HepG2 (cell line): ENCODE data around the gene TMC4. TPM values are rescaled to one million over a fixed set of nuclear protein-coding genes. Genes with fewer than 3 reads are reported as not detected.

ENCODE experiments used
- ATAC-seq: fragments of 200-7000 bp; cut with Tn5 transposase; 3 replicates; pipeline ENCODE4 v1.9.1; 2020; ENCODE audit warnings: mild to moderate bottlenecking, moderate library complexity
- BruUV-seq: library from RNA; stranded (reverse); fragments of 400-500 nt; replicated peaks from 2 replicates; lab custom pipeline; 2021; lab: Mats Ljungman, UMichigan
- CTCF ChIA-PET: fragments of 300-600 bp; formaldehyde crosslinking; extraction: SDS; loops from one replicate; lab custom pipeline; 2021; ENCODE audit warnings: low total read pairs, inconsistent platforms, low intra/inter-chr PET ratio; lab: Yijun Ruan, JAX
- POLR2A ChIA-PET: fragments of 350-600 bp; sonication (Branson Sonifier 250); formaldehyde crosslinking; loops from one replicate; lab custom pipeline; 2020; ENCODE audit warnings: antibody characterized with exemption, inconsistent platforms; lab: Yijun Ruan, JAX
- DNase-seq: peaks from one replicate; pipeline ENCODE4 v3.0.0-alpha.2; 2015; ENCODE audit warnings: low spot score
- FAIRE-seq: peaks from 3 replicates; lab custom pipeline; 2011; peaks lifted over from hg19 to GRCh38; lab: Jason Lieb, UNC
- H2AFZ ChIP-seq: one replicate; pipeline ENCODE4 v1.6.1; 2011; ENCODE audit warnings: low read length, inconsistent platforms
- H3K27ac ChIP-seq: fragments of 300-600 bp; 3 replicates; pipeline ENCODE4 v1.8.0; 2011; ENCODE audit warnings: mixed run types, mild to moderate bottlenecking, mixed read lengths, low read length, inconsistent platforms; ENCODE audit not compliant: insufficient read depth; ENCODE audit errors: extremely low read length
- H3K27me3 ChIP-seq, 2 experiments: fragments of 200-600 bp in 1 of 2; 2 replicates in 1 of 2; 3 replicates in 1 of 2; pipeline versions ENCODE4 v1.6.0 to v1.8.0; 2011; ENCODE audit warnings: low read length in 2 of 2, mild to moderate bottlenecking in 2 of 2, moderate library complexity in 2 of 2, inconsistent platforms in 1 of 2; ENCODE audit not compliant: insufficient read depth in 2 of 2, control insufficient read depth in 1 of 2
- H3K36me3 ChIP-seq, 2 experiments: fragments of 200-600 bp in 1 of 2; replicated peaks in 1 of 2; 2 replicates in 1 of 2; 3 replicates in 1 of 2; pipeline versions ENCODE4 v1.5.1 to v1.8.0; 2011; ENCODE audit warnings: low read length in 2 of 2, inconsistent platforms in 1 of 2; ENCODE audit not compliant: insufficient read depth in 2 of 2, control insufficient read depth in 1 of 2
- H3K4me1 ChIP-seq: 2 replicates; pipeline ENCODE4 v1.5.1; 2012; ENCODE audit warnings: low read length, inconsistent platforms; ENCODE audit not compliant: insufficient read depth
- H3K4me2 ChIP-seq: 2 replicates; pipeline ENCODE4 v1.6.0; 2011; ENCODE audit warnings: low read depth, low read length, inconsistent platforms
- H3K4me3 ChIP-seq, 3 experiments: fragments of 200-600 bp in 1 of 3; sonication (generic), shearing (Covaris generic) in 1 of 3; replicated peaks in 1 of 3; 2 replicates each; pipeline ENCODE4 v1.5.1; 2011 to 2016; ENCODE audit warnings: low read length in 3 of 3, inconsistent platforms in 2 of 3, low read depth in 2 of 3, mild to moderate bottlenecking in 2 of 3, control low read depth in 1 of 3, mixed read lengths in 1 of 3; ENCODE audit not compliant: insufficient read depth in 1 of 3
- H3K79me2 ChIP-seq: one replicate; pipeline ENCODE4 v1.6.1; 2011; ENCODE audit warnings: low read length, inconsistent platforms; ENCODE audit not compliant: insufficient read depth
- H3K9ac ChIP-seq: 2 replicates; pipeline ENCODE4 v1.6.0; 2011; ENCODE audit warnings: mild to moderate bottlenecking, low read depth, low read length, inconsistent platforms; ENCODE audit not compliant: insufficient read depth
- H3K9me3 ChIP-seq: 2 replicates; pipeline ENCODE4 v1.5.1; 2012; ENCODE audit warnings: mild to moderate bottlenecking, low read length
- H4K20me1 ChIP-seq: 2 replicates; pipeline ENCODE4 v1.6.0; 2011; ENCODE audit warnings: inconsistent platforms, mild to moderate bottlenecking, low read length, moderate library complexity; ENCODE audit not compliant: insufficient read depth
- ELF1 ChIP-seq: sonication (generic); formaldehyde crosslinking; IDR thresholded peaks from 2 replicates; pipeline ENCODE4 v1.4.0; 2020; ENCODE audit warnings: missing genetic modification reagents
- FOSL1 ChIP-seq: sonication (generic); formaldehyde crosslinking; IDR thresholded peaks from 2 replicates; pipeline ENCODE4 v1.9.0; 2021; ENCODE audit warnings: missing genetic modification reagents, borderline replicate concordance
- NR1H2 ChIP-seq: sonication (generic); formaldehyde crosslinking; IDR thresholded peaks from 2 replicates; pipeline ENCODE4 v1.8.1; 2022; ENCODE audit warnings: low read depth, missing genetic modification reagents, borderline replicate concordance
- NR3C1 ChIP-seq: sonication (generic); formaldehyde crosslinking; IDR thresholded peaks from 2 replicates; pipeline ENCODE4 v1.4.0; 2020; ENCODE audit warnings: missing genetic modification reagents
- PCBP2 ChIP-seq: fragments of 200-400 bp; formaldehyde crosslinking; optimal IDR thresholded peaks from 2 replicates; pipeline ENCODE3; 2018; ENCODE audit warnings: low read length, low read depth; ENCODE audit not compliant: poor library complexity, severe bottlenecking
- POLR2AphosphoS5 ChIP-seq: IDR thresholded peaks from 2 replicates; pipeline ENCODE4 v1.6.1; 2012; ENCODE audit warnings: low read depth, low read length
- RBFOX2 ChIP-seq: fragments of 200-400 bp; formaldehyde crosslinking; IDR thresholded peaks from 2 replicates; pipeline ENCODE4 v1.6.1; 2017; ENCODE audit warnings: low read depth, mild to moderate bottlenecking, low read length
- ZBTB38 ChIP-seq: sonication (generic); formaldehyde crosslinking; IDR thresholded peaks from 2 replicates; pipeline ENCODE4 v1.5.1; 2020; ENCODE audit warnings: mild to moderate bottlenecking, missing genetic modification reagents
- ZNF501 ChIP-seq: sonication (generic); formaldehyde crosslinking; IDR thresholded peaks from 2 replicates; pipeline ENCODE4 v1.5.1; 2020; ENCODE audit warnings: mild to moderate bottlenecking, moderate library complexity, missing genetic modification reagents
- ZNF646 ChIP-seq: sonication (generic); formaldehyde crosslinking; IDR thresholded peaks from 2 replicates; pipeline ENCODE4 v1.9.0; 2021; ENCODE audit warnings: mild to moderate bottlenecking, missing genetic modification reagents
- ZNF672 ChIP-seq: sonication (generic); formaldehyde crosslinking; IDR thresholded peaks from 2 replicates; pipeline ENCODE4 v1.8.1; 2022; ENCODE audit warnings: missing genetic modification reagents
- ZNF749 ChIP-seq: sonication (generic); formaldehyde crosslinking; IDR thresholded peaks from 2 replicates; pipeline ENCODE4 v1.8.0; 2022; ENCODE audit warnings: mild to moderate bottlenecking, missing genetic modification reagents, moderate library complexity, borderline replicate concordance
- WGBS: methylation state at CpG from one replicate; pipeline ENCODE4 v1.1.6; 2017; ENCODE audit warnings: low lambda C conversion rate; 5-methylcytosine and 5-hydroxymethylcytosine counted together
- in situ Hi-C: cut with HindIII; loops from 2 replicates; pipeline ENCODE4 v1.10.0; 2017; ENCODE audit warnings: low pct_unique_long_range_greater_than_20kb; ENCODE audit not compliant: extremely low pct_ligation_motif_present
- intact Hi-C: fragments of 100-400 bp; cut with micrococcal nuclease; formaldehyde crosslinking; loops from one replicate; pipeline ENCODE4 v1.10.0; 2022; ENCODE audit not compliant: unreplicated experiment
- polyA plus RNA-seq, 8 experiments: library from polyadenylated mRNA; depleted of rRNA in 3 of 8; stranded (reverse) in 7 of 8; unstranded in 1 of 8; fragments of >200 nt; fragmentation: Illumina TruSeq in 4 of 8; extraction: Trizol in 4 of 8; gene quantifications; 2 replicates each; pipeline versions ENCODE4 v1.2.1 to v1.2.3, GENCODE V29; 2011 to 2016; ENCODE audit warnings: low read depth in 4 of 8, missing spikeins in 1 of 8, mixed read lengths in 1 of 8; ENCODE audit not compliant: insufficient read depth in 1 of 8
- total RNA-seq, 5 experiments: library from RNA; depleted of rRNA; stranded (reverse); fragments of >200 nt; fragmentation: Illumina TruSeq; extraction: Trizol; gene quantifications; 2 replicates each; pipeline ENCODE4 v1.2.3, GENCODE V29; 2016; ENCODE audit warnings: low read depth in 1 of 5
- TF ChIP-seq, protein P1 (sequence below): sonication (generic); formaldehyde crosslinking; IDR thresholded peaks from 2 replicates; pipeline ENCODE4 v1.4.0; 2020; ENCODE audit warnings: mild to moderate bottlenecking, missing genetic modification reagents

TMC4 gene
- total and polyA plus RNA-seq, 2 of the 13 experiments (the other 11 are each of a cell fraction or from before 2014, with no cell fraction given): 0.13 to 0.24 TPM

DNA sequence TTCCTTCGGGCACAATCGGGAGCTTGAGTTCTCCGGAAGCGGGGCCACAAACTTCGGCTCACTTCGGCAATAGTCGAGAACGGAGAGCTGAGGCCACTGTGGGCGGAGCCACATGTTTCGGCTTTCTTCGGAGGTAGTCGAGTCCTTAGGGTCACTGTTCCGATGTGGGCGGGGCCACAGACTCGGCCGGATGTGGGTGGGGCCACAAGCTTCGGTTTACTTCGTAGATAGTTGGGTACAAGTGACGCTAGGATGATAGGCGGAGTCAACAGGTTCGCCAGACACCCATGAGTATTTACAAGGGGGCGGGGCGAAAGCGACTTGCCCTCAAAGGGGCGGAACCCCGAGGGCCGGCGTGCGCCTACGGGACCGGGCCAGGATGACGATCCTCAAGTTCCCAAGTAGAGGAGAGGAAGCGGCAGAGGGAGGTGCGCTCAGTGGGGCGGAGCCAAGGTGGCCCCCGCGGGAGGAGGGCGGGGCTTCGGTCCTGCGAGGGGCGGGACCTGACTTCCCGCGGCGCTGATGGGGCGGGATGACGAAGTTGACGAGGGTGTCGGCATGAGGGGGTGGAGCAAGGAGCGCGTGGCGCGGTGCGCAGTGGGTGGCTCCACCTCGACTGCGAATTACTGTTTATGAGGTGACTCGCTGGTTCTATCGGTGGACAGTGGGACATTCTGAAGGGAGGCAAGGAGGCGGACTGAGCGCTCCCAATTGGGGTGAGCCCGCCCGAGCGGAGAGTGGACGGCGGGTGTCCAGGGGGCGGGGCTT, 17.0 kb upstream of the TMC4 start:
- peaks cover 40% of the 10 kb centered on the region for H3K4me1 ChIP-seq
- intact Hi-C loops (loop anchor here (2.0 to 5.0 kb wide), 2 partner anchors 21 to 42 kb away; no protein-coding TSS in a partner anchor), in situ Hi-C loops (no loop called here)
- no peaks in the 10 kb centered on the region for H3K27me3 ChIP-seq
- H3K79me2 ChIP-seq: peaks cover 28% of the 10 kb centered on the region
- DNase-seq (peak; percentile 100), ATAC-seq (peak; percentile 66), FAIRE-seq (peak; percentile 99)
- no peak overlapping the region for H2AFZ ChIP-seq
- H3K9ac ChIP-seq: peak overlapping the region; percentile 92
- H4K20me1 ChIP-seq: no peaks in the 10 kb centered on the region
- H3K9me3 ChIP-seq: no peaks in the 10 kb centered on the region
- WGBS: 2% methylated on average over 41 of the region's 65 CpGs
- ChIA-PET POLR2A (interaction anchor here (0.6 to 4.9 kb wide), 28 partner anchors 12 to 1465 kb away, joined by 3 to 306 read pairs (median 4); partner anchors contain the start of genes CNOT3, LENG1, LENG9 and MYADM), CTCF (interaction anchor here (2.0 kb wide), 1 partner anchor 41 kb away, joined by 7 read pairs; no protein-coding TSS in a partner anchor)
- peak overlapping the region; percentile 96 for H3K27ac ChIP-seq
- H3K36me3 ChIP-seq: peaks cover 6 to 25% of the 10 kb centered on the region in 2 experiments; a peak in 4 of 5 replicates
- BruUV-seq: no TSS peak
- H3K4me2 ChIP-seq: peak overlapping the region; percentile 95
- H3K4me3 ChIP-seq: peak overlapping the region; percentile 73 to 88 (median 74)
- TF ChIP-seq ZNF749 (CRISPR knock-in tag): no peak
- peak; percentile 73; the same call in 1 of the 2 replicates for TF ChIP-seq ELF1 (CRISPR knock-in tag)
- no peak for TF ChIP-seq ZNF501 (CRISPR knock-in tag)
- no peak for TF ChIP-seq FOSL1 (CRISPR knock-in tag)
- no peak for TF ChIP-seq NR3C1 (CRISPR knock-in tag)
- peak; percentile 42; the same call in 1 of the 2 replicates for TF ChIP-seq ZBTB38 (CRISPR knock-in tag)
- TF ChIP-seq ZNF672 (CRISPR knock-in tag): no peak
- TF ChIP-seq ZNF646 (CRISPR knock-in tag): no peak
- no peak for TF ChIP-seq NR1H2
- TF ChIP-seq RBFOX2: no peak; the same call in 1 of the 2 replicates
- TF ChIP-seq PCBP2: no peak
- peak; percentile 75 for TF ChIP-seq POLR2AphosphoS5
- TF ChIP-seq, protein P1, sequence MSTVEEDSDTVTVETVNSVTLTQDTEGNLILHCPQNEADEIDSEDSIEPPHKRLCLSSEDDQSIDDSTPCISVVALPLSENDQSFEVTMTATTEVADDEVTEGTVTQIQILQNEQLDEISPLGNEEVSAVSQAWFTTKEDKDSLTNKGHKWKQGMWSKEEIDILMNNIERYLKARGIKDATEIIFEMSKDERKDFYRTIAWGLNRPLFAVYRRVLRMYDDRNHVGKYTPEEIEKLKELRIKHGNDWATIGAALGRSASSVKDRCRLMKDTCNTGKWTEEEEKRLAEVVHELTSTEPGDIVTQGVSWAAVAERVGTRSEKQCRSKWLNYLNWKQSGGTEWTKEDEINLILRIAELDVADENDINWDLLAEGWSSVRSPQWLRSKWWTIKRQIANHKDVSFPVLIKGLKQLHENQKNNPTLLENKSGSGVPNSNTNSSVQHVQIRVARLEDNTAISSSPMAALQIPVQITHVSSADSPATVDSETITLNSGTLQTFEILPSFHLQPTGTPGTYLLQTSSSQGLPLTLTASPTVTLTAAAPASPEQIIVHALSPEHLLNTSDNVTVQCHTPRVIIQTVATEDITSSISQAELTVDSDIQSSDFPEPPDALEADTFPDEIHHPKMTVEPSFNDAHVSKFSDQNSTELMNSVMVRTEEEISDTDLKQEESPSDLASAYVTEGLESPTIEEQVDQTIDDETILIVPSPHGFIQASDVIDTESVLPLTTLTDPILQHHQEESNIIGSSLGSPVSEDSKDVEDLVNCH (CRISPR knock-in tag): no peak
